Pons (tissue), 1 donor: Measurements from ENCODE around the gene ZNF384.
A peak's percentile ranks its signal among the peaks of the same experiment; 100 is the strongest.

Source experiments
- DNase-seq: peaks from one replicate; pipeline ENCODE4 v3.0.0-alpha.2; 2016; ENCODE audit warnings: low spot score

The ZNF384 gene

GRCh38 chr12:6699259-6699988 lies 10.2 kb upstream of the ZNF384 start:
- no peak for DNase-seq

GRCh38 chr12:6698352-6699046 lies 9.3 kb upstream of the ZNF384 start:
- DNase-seq: no peak

- DNase-seq: peak; percentile 25
These were observed 8.6 kb upstream of the ZNF384 start for GRCh38 chr12:6697584-6698351.

GRCh38 chr12:6696690-6697583 lies 7.8 kb upstream of the ZNF384 start:
- DNase-seq: no peak

GRCh38 chr12:6695313-6696045 lies 6.3 kb upstream of the ZNF384 start:
- DNase-seq: no peak

- no peak for DNase-seq
These were observed 5.5 kb upstream of the ZNF384 start for GRCh38 chr12:6694701-6695100.

- no peak for DNase-seq
These were observed 4.7 kb upstream of the ZNF384 start for GRCh38 chr12:6693832-6694355.

- no peak for DNase-seq
These were observed 3.7 kb upstream of the ZNF384 start for GRCh38 chr12:6692888-6693287.

GRCh38 chr12:6691473-6691872 lies 2.3 kb upstream of the ZNF384 start:
- DNase-seq: no peak

- peak; percentile 92 for DNase-seq
These were observed 604 bp downstream of the ZNF384 start for GRCh38 chr12:6688543-6688998.

GRCh38 chr12:6685814-6686213 lies 3.4 kb downstream of the ZNF384 start:
- no peak for DNase-seq

- DNase-seq: no peak
These were observed 4.6 kb downstream of the ZNF384 start for GRCh38 chr12:6684609-6685008.

GRCh38 chr12:6676962-6677361 lies 12.2 kb downstream of the ZNF384 start:
- no peak for DNase-seq

GRCh38 chr12:6672143-6672542 lies 17.0 kb downstream of the ZNF384 start:
- no peak for DNase-seq

- DNase-seq: no peak
These were observed 21.5 kb downstream of the ZNF384 start for GRCh38 chr12:6667559-6668210.

GRCh38 chr12:6666211-6666610 lies 23.0 kb downstream of the ZNF384 start:
- DNase-seq: no peak

- DNase-seq: no peak
These were observed 24.3 kb downstream of the ZNF384 start for GRCh38 chr12:6664902-6665301.

GRCh38 chr12:6662906-6663742 lies 26.1 kb downstream of the ZNF384 start, which contains the start of gene ING4:
Gene ING4, minus strand, starts transcription at chr12:6663119. Its CDS starts 18 bp downstream, at chr12:6663101.
- DNase-seq: peak; percentile 100

GRCh38 chr12:6662602-6662905 lies 26.6 kb downstream of the ZNF384 start:
- no peak for DNase-seq
